ENCODE data around the gene GMDS.

- no peak for TF ChIP-seq CTCF (IDR thresholded peaks at IDR 0.05)
- TF ChIP-seq POLR2A (IDR thresholded peaks at IDR 0.05): no peak
These were observed 126.1 kb downstream of the GMDS start for GRCh38 chr6:2119275-2119674.

Data from Peyer's patch (tissue), 4 donors.